Measurements from ENCODE around the gene SEMA3E.

SEMA3E gene

GRCh38 chr7:83472376-83472775 lies 176.6 kb downstream of the SEMA3E start:
- H2AFZ ChIP-seq (ENCODE audit: low read depth, low read length) = no peak overlapping the region
- no peak overlapping the region for H3K27ac ChIP-seq (ENCODE audit: low read length)
- H3K36me3 ChIP-seq (replicated peaks; ENCODE audit: low read depth, low read length) = no peaks in the 10 kb centered on the region
- H3K9ac ChIP-seq (ENCODE audit: low read length) = no peak overlapping the region
- H3K9me3 ChIP-seq (ENCODE audit: insufficient read depth, low read length) = no peaks in the 10 kb centered on the region
- H3K4me2 ChIP-seq (ENCODE audit: low read length) = no peak overlapping the region
- H4K20me1 ChIP-seq (ENCODE audit: insufficient read depth, low read length) = no peaks in the 10 kb centered on the region
- no peaks in the 10 kb centered on the region for H3K79me2 ChIP-seq (ENCODE audit: low read length)
- H3K4me3 ChIP-seq (ENCODE audit: low read length) = no peak overlapping the region
- no peaks in the 10 kb centered on the region for H3K27me3 ChIP-seq (ENCODE audit: low read depth, low read length)
- peaks cover 21% of the 10 kb centered on the region for H3K4me1 ChIP-seq (ENCODE audit: low read length)
- TF ChIP-seq EZH2phosphoT487 (IDR thresholded peaks at IDR 0.05; ENCODE audit: low read depth) (no peak), CTCF (IDR thresholded peaks at IDR 0.05; ENCODE audit: low read depth, low read length) (no peak)

- Histone ChIP-seq H3K9me3 (ENCODE audit: insufficient read depth, low read length) (no peaks in the 10 kb centered on the region), H3K4me1 (ENCODE audit: low read length) (peaks cover 24% of the 10 kb centered on the region), H3K4me2 (ENCODE audit: low read length) (peak overlapping the region; percentile 33; the same call in 1 of the 2 replicates), H3K36me3 (replicated peaks; ENCODE audit: low read depth, low read length) (no peaks in the 10 kb centered on the region), H3K27ac (ENCODE audit: low read length) (no peak overlapping the region), H3K4me3 (ENCODE audit: low read length) (no peak overlapping the region), H3K79me2 (ENCODE audit: low read length) (no peaks in the 10 kb centered on the region), H4K20me1 (ENCODE audit: insufficient read depth, low read length) (no peaks in the 10 kb centered on the region), H2AFZ (ENCODE audit: low read depth, low read length) (no peak overlapping the region), H3K9ac (ENCODE audit: low read length) (no peak overlapping the region), H3K27me3 (ENCODE audit: low read depth, low read length) (no peaks in the 10 kb centered on the region)
- TF ChIP-seq CTCF (IDR thresholded peaks at IDR 0.05; ENCODE audit: low read depth, low read length) = no peak
Observed at GRCh38 chr7:83469491-83469890, 179.4 kb downstream of the SEMA3E start.

- Histone ChIP-seq H3K4me3 (ENCODE audit: low read length) (no peak overlapping the region), H2AFZ (ENCODE audit: low read depth, low read length) (no peak overlapping the region), H3K9me3 (ENCODE audit: insufficient read depth, low read length) (no peaks in the 10 kb centered on the region), H3K27me3 (ENCODE audit: low read depth, low read length) (no peaks in the 10 kb centered on the region), H3K27ac (ENCODE audit: low read length) (no peak overlapping the region), H3K9ac (ENCODE audit: low read length) (no peak overlapping the region), H3K4me1 (ENCODE audit: low read length) (peaks cover 24% of the 10 kb centered on the region), H4K20me1 (ENCODE audit: insufficient read depth, low read length) (no peaks in the 10 kb centered on the region), H3K79me2 (ENCODE audit: low read length) (no peaks in the 10 kb centered on the region), H3K4me2 (ENCODE audit: low read length) (peak overlapping the region; percentile 33), H3K36me3 (replicated peaks; ENCODE audit: low read depth, low read length) (no peaks in the 10 kb centered on the region)
- TF ChIP-seq EZH2phosphoT487 (IDR thresholded peaks at IDR 0.05; ENCODE audit: low read depth) (no peak), CTCF (IDR thresholded peaks at IDR 0.05; ENCODE audit: low read depth, low read length) (no peak)
Observed at GRCh38 chr7:83469076-83469475, 179.9 kb downstream of the SEMA3E start.

GRCh38 chr7:83468251-83468739 lies 180.6 kb downstream of the SEMA3E start:
- H3K79me2 ChIP-seq (ENCODE audit: low read length) = no peaks in the 10 kb centered on the region
- H3K9me3 ChIP-seq (ENCODE audit: insufficient read depth, low read length) = no peaks in the 10 kb centered on the region
- H3K4me2 ChIP-seq (ENCODE audit: low read length) = peak overlapping the region; percentile 33
- no peak overlapping the region for H3K4me3 ChIP-seq (ENCODE audit: low read length)
- TF ChIP-seq EZH2phosphoT487 (IDR thresholded peaks at IDR 0.05; ENCODE audit: low read depth) (no peak), CTCF (IDR thresholded peaks at IDR 0.05; ENCODE audit: low read depth, low read length) (peak; percentile 28; the same call in 1 of the 2 replicates)
- H3K27ac ChIP-seq (ENCODE audit: low read length) = peak overlapping the region; percentile 18
- peaks cover 24% of the 10 kb centered on the region for H3K4me1 ChIP-seq (ENCODE audit: low read length)
- H3K9ac ChIP-seq (ENCODE audit: low read length) = no peak overlapping the region
- no peaks in the 10 kb centered on the region for H4K20me1 ChIP-seq (ENCODE audit: insufficient read depth, low read length)
- H3K36me3 ChIP-seq (replicated peaks; ENCODE audit: low read depth, low read length) = no peaks in the 10 kb centered on the region
- no peak overlapping the region for H2AFZ ChIP-seq (ENCODE audit: low read depth, low read length)
- H3K27me3 ChIP-seq (ENCODE audit: low read depth, low read length) = no peaks in the 10 kb centered on the region
